GM10266 (cell line): ENCODE measurements around the gene LCP1.

Experiments
- DNase-seq: peaks from one replicate; pipeline ENCODE4 v3.0.0; 2012; ENCODE audit errors: extremely low spot score
- TF ChIP-seq, protein P1 (sequence below): IDR thresholded peaks from 2 replicates; pipeline ENCODE4 v1.5.1; 2012; ENCODE audit warnings: mild to moderate bottlenecking, low read depth; ENCODE audit not compliant: control insufficient read depth, insufficient read depth; ENCODE audit errors: missing control alignments

Gene LCP1

GRCh38 chr13:46088821-46089562 is 93.0 kb downstream of the LCP1 start:
- TF ChIP-seq, protein P1, sequence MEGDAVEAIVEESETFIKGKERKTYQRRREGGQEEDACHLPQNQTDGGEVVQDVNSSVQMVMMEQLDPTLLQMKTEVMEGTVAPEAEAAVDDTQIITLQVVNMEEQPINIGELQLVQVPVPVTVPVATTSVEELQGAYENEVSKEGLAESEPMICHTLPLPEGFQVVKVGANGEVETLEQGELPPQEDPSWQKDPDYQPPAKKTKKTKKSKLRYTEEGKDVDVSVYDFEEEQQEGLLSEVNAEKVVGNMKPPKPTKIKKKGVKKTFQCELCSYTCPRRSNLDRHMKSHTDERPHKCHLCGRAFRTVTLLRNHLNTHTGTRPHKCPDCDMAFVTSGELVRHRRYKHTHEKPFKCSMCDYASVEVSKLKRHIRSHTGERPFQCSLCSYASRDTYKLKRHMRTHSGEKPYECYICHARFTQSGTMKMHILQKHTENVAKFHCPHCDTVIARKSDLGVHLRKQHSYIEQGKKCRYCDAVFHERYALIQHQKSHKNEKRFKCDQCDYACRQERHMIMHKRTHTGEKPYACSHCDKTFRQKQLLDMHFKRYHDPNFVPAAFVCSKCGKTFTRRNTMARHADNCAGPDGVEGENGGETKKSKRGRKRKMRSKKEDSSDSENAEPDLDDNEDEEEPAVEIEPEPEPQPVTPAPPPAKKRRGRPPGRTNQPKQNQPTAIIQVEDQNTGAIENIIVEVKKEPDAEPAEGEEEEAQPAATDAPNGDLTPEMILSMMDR = no peak
- no peak for DNase-seq

DNA sequence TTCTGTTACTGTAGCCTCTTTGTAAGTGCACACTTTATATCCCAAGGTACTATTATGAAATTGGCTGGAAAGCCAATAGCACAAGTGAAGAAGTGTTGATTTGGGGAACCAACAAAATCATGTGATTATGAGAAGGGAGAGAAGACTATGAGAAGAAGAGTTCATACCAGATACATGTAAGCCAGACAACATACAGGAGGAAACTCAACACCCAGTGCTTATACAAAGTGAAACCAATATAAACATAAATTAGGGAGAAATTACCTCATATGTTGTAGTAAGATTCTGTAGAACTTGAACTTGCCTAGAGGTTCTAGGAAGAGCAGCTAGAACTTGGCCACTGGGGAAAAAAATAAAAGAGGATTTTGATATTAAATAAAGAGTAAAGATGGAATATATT is 94.5 kb downstream of the LCP1 start:
- TF ChIP-seq, protein P1 = no peak
- no peak for DNase-seq

DNA sequence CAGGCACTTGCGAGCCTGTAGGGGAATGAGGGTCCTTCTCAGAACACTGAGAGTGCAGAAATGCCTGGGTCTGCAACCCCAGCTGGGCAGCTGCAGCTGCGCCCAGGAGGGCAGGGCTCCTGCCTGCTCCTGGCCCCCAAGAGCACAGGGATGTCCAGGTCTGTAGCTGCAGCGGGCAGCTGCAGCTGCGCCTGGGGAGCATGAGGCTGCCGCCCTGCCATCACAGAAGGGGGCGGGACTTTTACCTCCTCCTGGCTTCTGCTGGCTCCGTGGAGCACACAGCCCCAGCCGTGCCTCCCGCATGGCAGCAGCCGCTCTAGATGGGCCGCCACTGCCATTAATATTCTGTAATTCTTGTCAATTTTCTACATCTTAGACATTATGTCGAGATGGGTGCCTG is 95.0 kb downstream of the LCP1 start:
- TF ChIP-seq, protein P1 = no peak
- DNase-seq = no peak

- TF ChIP-seq, protein P1 = no peak
These were observed 95.5 kb downstream of the LCP1 start for GRCh38 chr13:46086421-46086922.

GRCh38 chr13:46085737-46086136 is 96.2 kb downstream of the LCP1 start:
- TF ChIP-seq, protein P1 = no peak
- DNase-seq = no peak

More at GRCh38 chr13:46086421-46086922, 95.5 kb downstream of the LCP1 start:
- DNase-seq = no peak

GRCh38 chr13:46082324-46082723 is 99.7 kb downstream of the LCP1 start:
- no peak for DNase-seq
- TF ChIP-seq, protein P1 = no peak

DNA sequence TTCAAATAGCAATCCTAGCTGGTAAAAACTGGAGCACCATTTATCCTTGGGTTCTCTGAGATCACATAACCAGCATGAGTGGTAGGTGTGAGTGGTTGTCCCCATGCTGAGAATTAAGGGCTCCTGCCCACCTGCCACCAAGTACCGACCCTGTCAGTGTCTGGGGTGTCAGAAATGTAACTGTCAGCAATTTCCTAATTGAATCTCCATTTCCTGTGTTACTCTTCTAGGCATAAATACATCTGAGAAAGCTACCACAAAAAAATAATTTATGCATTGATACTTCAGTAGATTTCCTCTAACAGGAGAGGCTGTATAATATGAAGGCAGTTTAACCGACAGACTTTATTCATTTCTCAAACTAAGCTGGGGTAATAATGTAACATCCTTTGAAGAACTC is 102.2 kb downstream of the LCP1 start:
- no peak for DNase-seq
- TF ChIP-seq, protein P1 = no peak
